Eye (tissue), 1 donor: ENCODE data around the gene TOGARAM1.
"Not testable (repeated sequence)": the region's sequence is repeated elsewhere in the genome, so short reads cannot be mapped to it uniquely, and the experiment has no call there.

Experiments
- DNase-seq: peaks from one replicate; pipeline ENCODE4 v3.0.0-alpha.2; 2015

Gene TOGARAM1

DNA sequence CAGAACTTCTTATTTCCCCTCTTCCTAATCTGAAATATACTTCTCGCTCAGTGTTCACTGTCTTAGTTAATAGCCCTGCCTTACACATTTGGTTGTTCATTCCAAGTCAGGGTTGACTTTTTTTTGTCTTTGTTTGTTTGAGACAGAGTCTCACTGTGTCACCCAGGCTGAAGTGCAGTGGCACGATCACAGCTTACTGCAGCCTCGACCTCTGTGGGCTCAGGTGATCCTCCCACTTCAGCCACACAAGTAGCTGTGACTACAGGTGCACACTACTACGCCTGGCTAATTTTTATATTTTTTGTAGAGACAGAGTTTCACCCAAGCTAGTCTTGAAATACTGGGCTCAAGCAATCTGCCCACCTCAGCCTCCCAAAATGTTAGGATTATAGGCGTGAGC, 79.7 kb downstream of the TOGARAM1 start:
- no peak for DNase-seq

DNA sequence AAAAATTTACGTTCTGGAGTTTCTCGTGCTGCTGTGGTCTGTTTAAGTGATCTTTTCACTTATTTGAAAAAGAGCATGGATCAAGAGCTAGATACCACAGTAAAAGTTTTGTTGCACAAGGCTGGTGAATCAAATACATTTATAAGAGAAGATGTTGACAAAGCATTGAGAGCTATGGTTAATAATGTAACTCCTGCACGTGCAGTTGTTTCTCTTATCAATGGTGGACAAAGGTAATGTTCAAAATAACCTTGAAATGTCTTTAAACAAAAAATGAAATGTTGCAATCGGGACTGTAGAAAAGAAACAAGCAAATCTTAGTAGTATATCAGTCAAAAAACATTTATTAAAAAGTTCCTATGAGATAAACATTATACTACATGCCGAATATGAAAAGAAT, 82.6 kb downstream of the TOGARAM1 start:
- DNase-seq = no peak

DNA sequence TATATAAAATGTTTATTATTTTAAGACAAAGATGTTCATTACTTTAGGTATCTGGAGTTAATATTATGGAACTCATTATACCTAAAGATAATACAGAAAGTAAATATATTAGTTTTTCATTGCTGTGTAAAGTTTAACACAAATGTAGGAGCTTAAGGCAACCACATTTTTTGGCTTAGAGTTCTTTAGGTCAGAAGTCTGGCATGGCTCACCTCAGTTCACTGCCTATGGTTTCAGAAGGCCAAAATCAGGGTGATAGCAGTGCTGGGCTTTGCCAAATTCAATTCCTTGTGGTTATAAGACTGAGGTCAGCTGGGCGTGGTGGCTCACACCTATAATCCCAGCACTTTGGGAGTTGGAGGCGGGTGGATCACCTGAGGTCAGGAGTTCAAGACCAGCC, 86.4 kb downstream of the TOGARAM1 start:
- no peak for DNase-seq

DNA sequence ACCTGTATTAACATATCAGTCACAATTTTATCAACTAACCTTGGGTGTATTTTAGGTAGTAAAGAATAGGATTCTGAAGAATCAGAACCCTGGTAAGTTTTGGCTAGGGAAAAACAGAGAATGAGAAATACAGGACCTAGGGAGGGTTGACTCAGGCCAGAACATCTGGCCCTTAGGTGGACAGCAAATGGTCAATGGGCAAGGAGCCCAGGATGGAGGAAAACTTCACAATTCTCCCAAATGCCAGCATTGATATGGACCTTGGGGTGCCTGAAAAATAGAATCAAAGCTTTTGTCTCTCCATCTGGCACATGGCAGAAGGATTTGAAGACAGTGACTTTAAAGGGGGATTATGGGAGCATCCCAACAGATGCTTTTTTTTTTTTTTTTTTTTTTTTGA, 89.2 kb downstream of the TOGARAM1 start:
- no peak for DNase-seq

DNA sequence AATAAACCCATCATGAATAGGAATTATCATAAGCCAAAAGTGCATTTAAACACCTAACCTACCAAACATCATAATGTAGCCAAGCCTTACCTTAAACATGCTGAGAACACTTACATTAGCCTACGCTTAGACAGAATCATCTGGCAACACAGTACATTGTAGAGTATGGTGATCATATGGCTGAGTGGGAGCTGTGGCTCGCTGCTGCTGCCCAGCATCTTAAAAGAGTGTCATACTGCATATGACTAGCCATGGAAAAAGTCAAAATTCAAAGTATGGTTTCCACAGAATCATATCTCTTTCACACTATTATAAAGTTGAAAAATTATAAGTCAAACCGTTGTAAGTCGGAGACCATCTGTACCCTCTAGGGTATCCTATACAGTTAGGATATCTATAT, 89.9 kb downstream of the TOGARAM1 start:
- DNase-seq = no peak

DNA sequence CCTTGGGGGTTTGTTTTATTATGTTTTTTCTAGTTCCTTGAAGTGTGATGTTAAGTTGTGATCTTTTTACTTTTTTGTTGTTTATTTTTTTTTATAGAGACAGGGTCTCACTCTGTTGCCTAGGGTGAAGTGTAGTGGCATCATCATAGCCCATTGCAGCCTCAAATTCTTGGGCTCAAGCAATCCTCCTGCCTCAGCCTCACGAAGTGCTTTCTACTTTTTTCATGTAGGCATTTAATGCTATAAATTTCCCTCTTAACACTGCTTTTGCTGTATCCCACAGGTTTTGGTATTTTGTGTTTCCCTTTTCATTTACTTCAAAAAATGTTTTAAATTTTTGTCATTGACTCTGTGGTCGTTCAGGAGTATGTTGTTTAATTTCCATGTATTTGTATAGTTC, 95.4 kb downstream of the TOGARAM1 start:
- DNase-seq = no peak

DNA sequence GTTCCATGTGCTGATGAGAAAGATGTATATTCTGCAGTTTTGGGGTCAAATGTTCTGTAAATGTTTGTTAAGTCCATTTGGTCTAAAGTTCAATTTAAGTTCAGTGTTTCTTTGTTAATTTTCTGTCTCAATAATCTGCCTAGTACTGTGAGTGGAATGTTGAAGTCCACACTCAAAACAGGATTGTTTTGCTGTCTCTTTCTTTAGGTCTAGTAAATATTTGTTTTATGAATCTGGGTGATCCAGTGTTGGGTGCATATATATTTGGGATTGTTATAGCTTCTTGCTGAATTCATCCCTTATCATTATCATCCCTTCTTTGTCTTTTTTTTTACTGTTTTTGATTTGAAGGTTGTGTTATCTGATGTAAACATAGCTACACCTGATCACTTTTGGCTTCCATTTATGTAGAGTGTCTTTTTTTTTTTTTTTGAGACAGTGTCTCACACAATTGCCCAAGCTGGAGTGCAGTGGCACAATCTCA, 95.9 kb downstream of the TOGARAM1 start:
- DNase-seq = no peak

DNA sequence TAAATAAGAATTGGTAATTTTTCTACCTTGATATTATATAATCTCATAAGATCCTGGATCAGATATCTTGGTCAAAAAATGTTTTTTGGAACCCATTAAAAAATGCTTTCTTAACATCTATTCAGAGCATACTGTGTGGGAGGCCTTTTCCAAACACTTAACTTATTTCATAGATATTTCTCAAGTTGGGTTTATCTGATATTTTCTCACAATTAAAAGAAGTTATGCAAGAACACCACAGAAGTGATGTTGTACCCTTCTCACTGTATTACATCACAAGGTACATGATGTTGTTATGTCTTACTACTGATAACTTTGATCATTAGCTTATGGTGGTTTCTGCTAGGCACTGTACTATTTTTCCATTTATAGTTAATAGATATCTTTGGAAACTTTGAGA, 98.6 kb downstream of the TOGARAM1 start:
- DNase-seq = no peak

DNA sequence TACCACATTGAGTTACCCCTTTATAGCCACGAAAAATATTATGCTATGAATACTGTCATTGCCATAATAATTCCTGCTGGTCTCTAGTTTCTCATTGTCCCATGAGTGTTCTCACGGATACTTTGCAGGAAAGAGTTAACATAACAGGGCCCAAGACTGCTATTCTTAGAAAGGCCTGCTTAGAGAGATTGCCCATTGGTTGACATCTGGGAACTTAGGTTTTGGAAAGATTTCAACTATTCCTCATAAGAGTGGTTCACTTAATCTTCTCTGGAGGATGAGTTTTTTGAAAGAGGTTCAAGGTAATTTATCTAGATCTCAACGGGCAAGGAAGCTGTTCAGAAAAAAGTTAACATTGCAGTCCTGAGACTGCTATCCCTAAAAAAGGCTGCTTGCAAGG, 103.5 kb downstream of the TOGARAM1 start:
- no peak for DNase-seq

DNA sequence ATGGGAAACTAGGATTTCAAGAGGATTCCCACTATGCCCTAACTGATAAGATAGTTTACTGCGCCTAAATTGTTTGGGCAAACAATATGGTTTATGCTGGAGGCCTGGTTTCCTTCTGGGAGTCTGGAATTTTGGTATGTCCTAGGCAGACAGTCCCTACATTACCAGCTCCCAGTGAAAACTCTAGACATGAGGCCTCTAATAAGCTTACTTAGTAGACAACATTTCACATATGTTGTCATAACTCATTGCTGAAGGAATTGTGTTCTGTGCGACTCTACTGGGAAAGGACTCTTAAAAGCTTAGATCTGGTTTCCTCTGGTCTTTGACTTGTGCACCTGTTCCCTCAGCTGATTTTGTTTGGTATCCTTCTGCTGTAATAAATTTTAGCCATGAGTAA, 104.0 kb downstream of the TOGARAM1 start:
- no peak for DNase-seq

DNA sequence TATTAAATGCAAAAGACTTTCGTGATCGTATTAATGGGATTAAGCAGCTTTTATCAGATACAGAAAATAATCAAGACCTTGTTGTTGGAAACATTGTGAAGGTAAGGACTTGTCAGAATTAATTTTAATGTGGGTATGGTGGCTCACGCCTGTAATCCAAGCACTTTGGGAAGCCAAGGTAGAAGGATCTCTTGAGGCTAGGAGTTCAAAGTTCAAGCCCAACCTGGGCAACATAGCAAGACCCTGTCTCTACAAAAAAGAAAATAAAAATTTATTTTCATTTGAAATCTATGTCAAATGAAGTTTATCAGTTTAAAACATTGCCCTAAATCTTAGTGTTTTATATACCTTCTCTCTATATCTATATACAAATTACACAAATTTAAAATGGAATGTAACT, 104.7 kb downstream of the TOGARAM1 start:
- DNase-seq = no peak

DNA sequence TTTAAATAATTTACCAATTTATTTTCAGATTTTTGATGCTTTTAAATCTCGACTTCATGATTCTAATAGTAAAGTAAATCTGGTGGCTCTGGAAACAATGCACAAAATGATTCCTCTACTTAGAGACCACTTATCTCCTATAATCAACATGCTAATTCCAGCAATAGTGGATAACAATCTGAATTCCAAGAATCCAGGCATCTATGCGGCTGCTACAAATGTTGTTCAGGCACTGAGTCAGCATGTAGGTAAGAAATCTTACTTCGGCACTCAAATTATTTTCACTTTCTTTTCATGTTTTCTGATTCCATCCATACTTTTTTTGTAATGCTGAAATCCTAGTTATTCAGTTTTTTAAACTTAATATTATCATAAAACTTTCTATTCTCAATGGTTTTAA, 106.4 kb downstream of the TOGARAM1 start:
- DNase-seq = no peak

DNA sequence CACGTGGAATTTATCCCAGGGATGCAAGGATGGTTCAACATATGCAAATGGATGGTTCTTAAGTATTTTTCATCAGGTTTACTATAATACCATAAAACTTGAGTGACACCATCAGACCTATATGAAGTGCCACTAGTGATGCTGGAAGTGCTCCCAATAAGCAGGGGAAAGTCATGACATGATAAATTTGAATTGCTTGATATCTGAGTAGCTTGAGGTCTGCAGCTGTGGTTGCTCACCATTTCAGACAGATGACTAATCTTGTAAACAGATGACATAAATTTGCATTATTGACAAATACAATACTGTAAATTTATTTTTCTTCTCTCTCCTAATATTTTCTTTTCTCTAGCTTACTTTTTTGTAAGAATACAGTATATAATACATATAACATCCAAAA, 108.2 kb downstream of the TOGARAM1 start:
- DNase-seq = no peak

DNA sequence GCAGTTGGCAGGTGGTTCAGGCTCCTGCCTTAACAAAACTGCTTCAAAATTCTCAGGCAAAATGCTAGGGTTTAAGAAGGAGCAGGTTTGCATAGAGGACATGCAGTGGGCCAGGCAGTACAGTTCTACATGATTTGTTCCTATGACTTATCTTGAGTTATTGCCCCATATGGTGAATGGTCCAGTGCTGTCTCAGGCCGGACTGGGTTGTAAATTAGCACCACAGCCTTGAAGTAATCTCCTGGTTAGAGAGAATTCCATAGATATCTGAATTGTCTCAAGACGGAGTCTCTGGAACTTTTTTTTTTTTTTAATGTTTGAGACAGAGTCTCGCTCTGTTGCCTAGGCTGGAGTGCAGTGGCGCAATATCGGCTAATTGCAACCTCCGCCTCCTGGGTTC, 110.1 kb downstream of the TOGARAM1 start:
- DNase-seq = no peak

DNA sequence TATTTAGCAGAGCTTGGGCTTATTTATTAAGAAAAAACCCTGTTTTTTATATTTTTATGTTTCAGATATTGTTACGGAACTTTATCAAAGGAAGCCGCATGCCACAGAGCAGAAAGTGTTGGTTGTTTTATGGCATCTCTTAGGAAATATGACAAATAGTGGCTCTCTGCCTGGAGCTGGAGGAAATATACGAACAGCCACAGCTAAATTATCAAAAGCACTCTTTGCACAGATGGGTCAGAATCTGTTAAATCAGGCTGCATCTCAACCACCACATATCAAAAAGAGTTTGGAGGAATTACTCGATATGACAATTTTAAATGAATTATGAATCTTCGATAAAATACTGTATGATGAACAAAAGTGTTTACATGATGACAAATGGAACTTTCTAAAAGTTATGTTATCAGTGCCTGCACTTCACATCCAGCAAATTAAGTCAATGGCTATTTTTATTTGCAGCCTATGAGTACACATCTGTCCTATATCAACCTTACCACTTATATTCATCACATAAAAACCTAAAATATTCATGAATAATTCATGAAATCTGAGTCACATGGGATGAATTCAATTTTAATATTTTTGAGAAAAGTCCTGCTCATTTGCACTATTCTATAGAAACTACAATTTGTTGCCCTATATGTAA, 111.4 kb downstream of the TOGARAM1 start:
- DNase-seq = no peak

DNA sequence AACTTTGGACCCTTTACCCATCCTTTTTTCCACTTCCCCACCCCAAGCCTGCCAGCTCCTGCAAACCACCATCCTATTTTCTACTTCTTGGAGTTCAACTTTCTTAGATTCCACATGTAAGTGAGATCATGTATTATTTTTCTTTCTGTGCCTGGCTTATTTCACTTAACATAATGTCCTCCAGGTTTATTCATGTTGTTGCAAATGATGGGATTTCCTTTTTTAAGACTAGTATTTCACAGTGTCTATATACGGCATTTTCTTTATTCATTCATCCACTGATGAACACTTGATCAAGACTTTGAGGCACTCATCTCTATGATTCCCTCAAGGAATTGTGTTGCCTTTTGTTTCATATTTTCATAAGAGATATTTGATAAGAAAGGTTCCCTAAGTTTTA, 116.3 kb downstream of the TOGARAM1 start:
- DNase-seq = no peak

DNA sequence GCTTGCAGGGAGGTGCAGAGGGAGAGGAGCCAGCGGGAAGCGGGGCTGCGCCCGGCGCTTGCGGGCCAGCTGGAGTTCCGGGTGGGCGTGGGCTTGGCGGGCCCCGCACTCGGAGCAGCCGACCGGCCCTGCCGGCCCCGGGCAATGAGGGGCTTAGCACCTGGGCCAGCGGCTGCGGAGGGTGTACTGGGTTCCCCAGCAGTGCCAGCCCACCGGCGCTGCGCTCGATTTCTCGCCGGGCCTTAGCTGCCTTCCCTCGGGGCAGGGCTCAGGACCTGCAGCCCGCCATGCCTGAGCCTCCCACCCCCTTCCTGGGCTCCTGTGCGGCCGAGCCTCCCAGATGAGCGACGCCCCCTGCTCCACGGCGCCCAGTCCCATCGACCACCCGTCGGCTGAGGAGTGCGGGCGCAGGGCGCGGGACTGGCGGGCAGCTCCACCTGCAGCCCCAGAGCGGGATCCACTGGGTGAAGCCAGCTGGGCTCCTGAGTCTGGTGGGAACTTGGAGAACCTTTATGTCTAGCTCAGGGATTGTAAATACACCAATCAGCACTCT, 118.5 kb downstream of the TOGARAM1 start:
- DNase-seq = not testable (repeated sequence)

DNA sequence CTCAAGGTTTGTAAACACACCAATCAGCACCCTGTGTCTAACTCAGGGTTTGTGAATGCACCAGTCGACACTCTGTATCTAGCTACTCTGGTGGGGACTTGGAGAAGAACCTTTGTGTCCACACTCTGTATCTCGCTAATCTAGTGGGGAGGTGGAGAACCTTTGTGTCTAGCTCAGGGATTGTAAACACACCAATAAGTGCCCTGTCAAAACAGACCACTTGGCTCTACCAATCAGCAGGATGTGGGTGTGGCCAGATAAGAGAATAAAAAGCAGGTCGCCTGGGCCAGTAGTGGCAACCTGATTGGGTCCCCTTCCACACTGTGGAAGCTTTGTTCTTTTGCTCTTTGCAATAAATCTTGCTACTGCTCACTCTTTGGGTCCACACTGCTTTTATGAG, 119.1 kb downstream of the TOGARAM1 start:
- not testable (repeated sequence) for DNase-seq

DNA sequence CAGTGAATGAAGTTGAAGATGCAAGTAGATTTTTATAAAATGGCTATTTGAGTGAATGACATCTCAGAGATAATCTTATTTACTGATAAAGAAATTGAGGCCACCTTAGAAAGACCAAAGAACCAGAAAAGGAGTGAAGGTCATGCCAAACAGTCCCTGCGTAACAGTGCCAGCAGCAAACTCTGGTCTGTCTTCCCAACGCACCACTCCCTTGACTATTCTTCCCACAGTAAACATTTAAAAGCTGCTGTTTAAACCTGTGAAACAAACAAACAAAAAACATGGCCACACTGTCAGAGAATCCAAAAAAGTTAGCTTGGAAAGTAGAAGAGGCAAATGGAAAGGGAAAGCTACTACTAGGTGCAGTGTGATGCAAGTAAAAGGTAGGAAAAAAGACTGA, 120.4 kb downstream of the TOGARAM1 start:
- DNase-seq = no peak

DNA sequence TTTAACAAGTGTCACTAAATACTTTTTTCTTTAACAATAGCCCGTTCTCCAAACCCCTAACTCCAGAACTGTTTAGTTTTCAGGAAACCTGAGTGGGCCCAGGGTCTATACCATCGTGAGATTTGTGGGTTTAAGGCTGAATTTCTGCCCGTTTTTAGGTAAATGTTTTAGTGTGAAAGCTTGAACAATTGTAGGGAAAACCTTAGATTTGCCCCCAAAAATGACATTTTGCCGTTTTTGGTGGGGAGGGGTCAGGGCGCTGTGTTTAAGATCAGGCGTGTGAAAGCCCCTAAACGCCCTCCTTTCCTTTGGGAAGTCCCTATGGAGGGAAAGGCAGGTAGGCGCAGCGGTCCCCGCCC, 121.6 kb downstream of the TOGARAM1 start:
- no peak for DNase-seq

DNA sequence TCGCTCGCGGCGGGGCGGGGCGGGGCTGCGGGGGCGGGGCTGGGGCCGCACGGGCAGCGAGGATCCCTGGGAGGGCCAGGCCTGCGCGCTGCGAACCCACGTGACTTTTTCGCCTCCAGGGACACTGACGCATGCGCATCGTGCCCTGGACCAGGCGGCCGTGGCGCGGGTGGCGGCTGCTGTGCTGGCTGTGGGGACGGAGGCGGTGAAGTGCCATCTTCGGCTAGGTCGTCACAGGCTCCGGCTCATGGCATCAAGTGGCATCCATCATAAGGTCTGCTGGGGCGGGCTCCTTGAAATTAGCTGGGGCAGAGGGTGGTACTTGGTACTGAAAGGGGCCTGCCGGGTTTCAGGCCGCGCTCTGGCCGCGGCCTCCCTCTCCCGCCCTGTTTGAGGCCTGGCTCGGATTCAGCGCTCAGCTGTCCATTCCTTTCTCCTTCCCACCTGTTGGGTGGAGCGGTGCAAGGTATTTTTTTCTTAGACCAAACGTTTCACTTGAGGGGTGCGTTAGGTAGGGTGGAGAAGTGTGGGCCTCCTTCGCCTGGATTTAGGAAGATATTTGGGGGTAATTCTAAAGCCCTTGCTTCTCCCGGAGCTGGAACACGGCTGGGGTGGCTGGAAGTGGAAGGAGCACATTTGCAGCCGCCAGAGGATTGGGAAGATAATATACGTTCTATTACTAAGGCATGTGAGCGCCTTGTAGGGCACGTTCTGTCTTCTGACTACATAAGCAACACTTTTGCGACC, 122.2 kb downstream of the TOGARAM1 start, which contains the start of gene PRPF39:
Gene PRPF39, plus strand, starts transcription at position 141 of the 747 bp plus-strand sequence. CDS start 11,124 bp downstream, outside the sequence.
- peak; percentile 98 for DNase-seq

DNA sequence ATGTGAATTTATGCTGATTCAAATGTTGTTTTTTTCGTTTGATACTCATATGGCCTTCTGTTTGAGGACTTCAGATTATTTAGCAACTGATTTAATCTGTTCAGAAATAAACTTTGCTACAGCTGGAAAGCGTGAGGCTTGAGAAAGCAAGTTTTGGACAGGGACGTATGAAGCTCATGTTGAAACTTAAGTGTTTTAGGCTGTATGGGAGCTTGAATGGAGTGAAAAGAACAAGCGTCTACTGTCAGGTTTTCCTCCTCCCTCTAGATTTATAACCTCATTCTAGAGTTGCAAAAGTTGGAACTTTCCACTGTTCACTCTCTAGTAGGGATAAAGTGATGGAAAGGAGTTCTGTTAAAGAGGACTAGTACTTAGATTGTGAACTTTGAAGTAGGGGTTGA, 123.0 kb downstream of the TOGARAM1 start:
- peak; percentile 24 for DNase-seq

DNA sequence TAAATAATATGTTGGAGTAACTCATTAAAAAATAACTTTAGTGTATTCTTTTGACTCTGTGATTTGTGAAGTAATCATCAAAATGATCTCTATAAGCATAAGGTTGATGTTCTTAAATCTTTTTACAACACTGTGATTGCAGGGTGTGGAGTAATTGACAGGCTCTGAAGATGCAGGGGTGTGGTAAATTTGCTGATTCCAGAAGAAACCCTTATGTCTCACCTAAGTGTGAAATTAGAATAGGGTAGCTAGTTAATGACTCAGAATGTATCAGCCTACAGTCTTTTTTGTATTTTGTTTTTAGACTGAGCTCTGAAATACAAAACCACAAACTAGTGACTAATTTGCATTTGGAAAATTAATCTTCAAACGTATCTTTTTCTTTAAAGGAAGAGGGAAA, 127.8 kb downstream of the TOGARAM1 start:
- no peak for DNase-seq

DNA sequence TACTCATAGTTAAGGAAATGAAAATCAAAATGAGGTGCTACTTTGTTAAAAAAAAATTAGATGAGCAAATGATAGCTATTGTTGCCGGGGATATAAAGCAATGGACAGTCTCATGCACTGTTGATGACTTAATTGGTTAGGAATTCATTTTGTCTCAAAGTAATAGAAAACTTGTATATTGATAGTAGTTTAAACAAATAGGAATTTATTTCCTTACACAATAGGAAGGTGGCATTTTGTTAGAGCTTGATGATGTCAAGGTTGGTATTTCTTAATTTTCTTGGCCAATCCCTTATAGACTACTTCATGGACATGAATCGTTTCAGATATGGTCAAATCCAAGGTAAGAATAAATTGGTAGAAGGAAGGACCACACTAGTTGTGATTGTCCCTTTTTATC, 129.7 kb downstream of the TOGARAM1 start:
- no peak for DNase-seq
